ENCODE data around the gene PLCB1. TPM values are rescaled to one million over a fixed set of nuclear protein-coding genes. Genes with fewer than 3 reads are reported as not detected.
A peak's percentile ranks its signal among the peaks of the same experiment; 100 is the strongest.

Gene PLCB1
- total RNA-seq, 4 donors from 2014 or later: 13.5 to 110 (median 30.4) TPM

DNA sequence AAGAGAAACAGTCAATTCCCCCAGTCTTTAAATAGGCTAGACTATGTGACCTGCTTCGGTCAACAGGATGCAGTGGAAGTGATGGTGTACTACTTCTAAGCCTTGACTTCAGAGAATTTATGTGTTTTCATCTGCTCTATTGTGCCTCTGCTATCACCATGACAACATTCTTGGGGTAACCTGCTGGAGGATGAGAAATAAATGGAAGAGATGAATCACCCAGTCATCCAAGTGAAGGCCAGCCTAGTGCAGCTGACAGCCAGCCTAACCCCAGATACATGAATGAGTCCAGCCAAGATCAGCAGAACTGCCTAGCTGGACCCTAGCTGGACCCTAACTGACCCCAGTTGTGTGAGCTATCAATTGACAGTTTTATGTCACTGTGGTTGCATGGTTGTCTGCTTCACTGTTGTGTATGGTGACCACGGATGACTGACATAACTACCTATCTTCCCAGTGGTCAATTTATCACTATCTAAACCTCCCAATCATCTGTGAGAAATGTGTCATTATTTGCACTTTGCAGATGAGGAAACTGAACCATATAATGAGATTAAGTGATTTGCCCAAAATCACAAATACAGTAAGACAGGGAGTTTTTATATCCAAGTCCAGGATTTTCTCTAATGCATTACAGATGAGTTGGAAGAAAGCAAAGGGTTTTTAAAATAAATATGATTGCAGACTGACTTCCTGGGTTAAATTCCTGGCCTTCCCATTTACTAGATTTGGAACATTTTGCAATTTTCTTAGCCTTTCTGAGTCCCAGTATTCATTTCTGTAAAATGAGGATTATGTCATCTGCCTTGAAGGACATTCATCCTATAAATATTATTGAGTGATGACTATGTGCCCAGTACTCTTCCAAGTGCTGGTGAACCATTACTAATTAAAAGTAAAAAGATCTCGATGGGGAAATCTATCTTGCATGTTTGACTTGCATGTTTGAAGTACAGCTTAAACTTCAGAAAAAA lies 800.4 kb downstream of the PLCB1 start:
- no peaks in the 10 kb centered on the region for H3K27me3 ChIP-seq
- no peak for TF ChIP-seq POLR2A (IDR thresholded peaks at IDR 0.05)
- no peak for TF ChIP-seq CTCF (IDR thresholded peaks at IDR 0.05)
- no peaks in the 10 kb centered on the region for H3K36me3 ChIP-seq
- no peaks in the 10 kb centered on the region for H3K4me1 ChIP-seq
- peak in 1 of 2 donors; percentile 30 for DNase-seq
- no peak overlapping the region for H3K4me3 ChIP-seq
- intact Hi-C loops (cut with DNase I; ENCODE audit: low total_unique reads): no loop called here
- H3K27ac ChIP-seq: peak overlapping the region; percentile 64 to 67
- no peaks in the 10 kb centered on the region for H3K9me3 ChIP-seq

DNA sequence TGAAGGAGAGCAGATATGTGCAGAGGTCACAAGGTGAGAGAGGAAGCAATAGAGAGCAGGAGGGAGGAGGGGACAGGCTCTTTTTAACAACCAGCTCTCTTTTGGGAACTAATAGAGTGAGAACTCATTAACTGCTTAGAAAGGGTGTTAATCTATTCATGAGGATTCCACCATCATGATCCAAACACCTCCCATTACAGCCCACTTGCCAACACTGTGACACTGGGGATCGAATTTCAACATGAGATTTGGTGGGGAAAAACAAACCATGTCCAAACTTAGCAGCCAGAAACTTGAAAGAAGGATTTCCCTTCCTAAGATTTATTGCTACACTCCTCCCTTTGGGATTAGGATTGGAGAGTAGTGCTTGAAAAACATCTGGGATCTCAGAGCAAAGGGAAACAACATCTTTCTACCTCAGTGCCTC lies 801.3 kb downstream of the PLCB1 start:
- H3K4me1 ChIP-seq: no peaks in the 10 kb centered on the region
- no peaks in the 10 kb centered on the region for H3K9me3 ChIP-seq
- H3K27ac ChIP-seq: peak overlapping the region; percentile 64 to 67
- intact Hi-C loops (cut with DNase I; ENCODE audit: low total_unique reads): no loop called here
- H3K36me3 ChIP-seq: no peaks in the 10 kb centered on the region
- no peak for TF ChIP-seq POLR2A (IDR thresholded peaks at IDR 0.05)
- no peak overlapping the region for H3K4me3 ChIP-seq
- H3K27me3 ChIP-seq: no peaks in the 10 kb centered on the region
- peak; percentile 36 to 50 for DNase-seq

GRCh38 chr20:8934362-8934761 lies 802.3 kb downstream of the PLCB1 start:
- Histone ChIP-seq H3K27ac (no peak overlapping the region), H3K9me3 (no peaks in the 10 kb centered on the region), H3K36me3 (no peaks in the 10 kb centered on the region), H3K27me3 (no peaks in the 10 kb centered on the region), H3K4me3 (no peak overlapping the region), H3K4me1 (no peaks in the 10 kb centered on the region)
- no peak for DNase-seq
- no peak for TF ChIP-seq CTCF (IDR thresholded peaks at IDR 0.05)
- no peak for TF ChIP-seq POLR2A (IDR thresholded peaks at IDR 0.05)
- intact Hi-C loops (cut with DNase I; ENCODE audit: low total_unique reads): no loop called here

Small RNA genes within 50 kb of the gene (small RNA-seq; reads per million reads assigned to genes)
- gene AL445567.1 (not detected), gene RNU105B (not detected)

Other genes starting within 250 kb of the PLCB1 start
- not detected for gene HAO1, start 191.8 kb upstream of the PLCB1 start, total RNA-seq
- 100 to 1,000 TPM in 1 of 4 donors, 10 to 100 TPM in 3; 36.1 to 104 (median 64.9) TPM for gene TMX4, start 112.5 kb upstream of the PLCB1 start, total RNA-seq

Data from uterus (tissue), 4 donors.